ENCODE measurements around the gene CFAP46. TPM values are rescaled to one million over a fixed set of nuclear protein-coding genes. Genes with fewer than 3 reads are reported as not detected.
A peak's percentile ranks its signal among the peaks of the same experiment; 100 is the strongest.

CFAP46 gene
- total RNA-seq, 1 experiment from 2014 or later: 3.3 TPM

- DNase-seq (ENCODE audit: low spot score) (peak; percentile 16), ATAC-seq (no peak)
- H3K4me3 Mint-ChIP-seq: no peak overlapping the region
- TF ChIP-seq JAZF1 (CRISPR knock-in tag; IDR thresholded peaks at IDR 0.05): no peak
- no peak for TF ChIP-seq NFATC4 (CRISPR knock-in tag; IDR thresholded peaks at IDR 0.05)
- no peak for TF ChIP-seq USF2 (CRISPR knock-in tag; IDR thresholded peaks at IDR 0.05)
- TF ChIP-seq, protein P1, sequence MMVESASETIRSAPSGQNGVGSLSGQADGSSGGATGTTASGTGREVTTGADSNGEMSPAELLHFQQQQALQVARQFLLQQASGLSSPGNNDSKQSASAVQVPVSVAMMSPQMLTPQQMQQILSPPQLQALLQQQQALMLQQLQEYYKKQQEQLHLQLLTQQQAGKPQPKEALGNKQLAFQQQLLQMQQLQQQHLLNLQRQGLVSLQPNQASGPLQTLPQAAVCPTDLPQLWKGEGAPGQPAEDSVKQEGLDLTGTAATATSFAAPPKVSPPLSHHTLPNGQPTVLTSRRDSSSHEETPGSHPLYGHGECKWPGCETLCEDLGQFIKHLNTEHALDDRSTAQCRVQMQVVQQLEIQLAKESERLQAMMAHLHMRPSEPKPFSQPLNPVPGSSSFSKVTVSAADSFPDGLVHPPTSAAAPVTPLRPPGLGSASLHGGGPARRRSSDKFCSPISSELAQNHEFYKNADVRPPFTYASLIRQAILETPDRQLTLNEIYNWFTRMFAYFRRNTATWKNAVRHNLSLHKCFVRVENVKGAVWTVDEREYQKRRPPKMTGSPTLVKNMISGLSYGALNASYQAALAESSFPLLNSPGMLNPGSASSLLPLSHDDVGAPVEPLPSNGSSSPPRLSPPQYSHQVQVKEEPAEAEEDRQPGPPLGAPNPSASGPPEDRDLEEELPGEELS (CRISPR knock-in tag; IDR thresholded peaks at IDR 0.05): no peak
- TF ChIP-seq IRF2 (CRISPR knock-in tag; IDR thresholded peaks at IDR 0.05; ENCODE audit: borderline replicate concordance, low read depth): no peak
- TF ChIP-seq, protein P2, sequence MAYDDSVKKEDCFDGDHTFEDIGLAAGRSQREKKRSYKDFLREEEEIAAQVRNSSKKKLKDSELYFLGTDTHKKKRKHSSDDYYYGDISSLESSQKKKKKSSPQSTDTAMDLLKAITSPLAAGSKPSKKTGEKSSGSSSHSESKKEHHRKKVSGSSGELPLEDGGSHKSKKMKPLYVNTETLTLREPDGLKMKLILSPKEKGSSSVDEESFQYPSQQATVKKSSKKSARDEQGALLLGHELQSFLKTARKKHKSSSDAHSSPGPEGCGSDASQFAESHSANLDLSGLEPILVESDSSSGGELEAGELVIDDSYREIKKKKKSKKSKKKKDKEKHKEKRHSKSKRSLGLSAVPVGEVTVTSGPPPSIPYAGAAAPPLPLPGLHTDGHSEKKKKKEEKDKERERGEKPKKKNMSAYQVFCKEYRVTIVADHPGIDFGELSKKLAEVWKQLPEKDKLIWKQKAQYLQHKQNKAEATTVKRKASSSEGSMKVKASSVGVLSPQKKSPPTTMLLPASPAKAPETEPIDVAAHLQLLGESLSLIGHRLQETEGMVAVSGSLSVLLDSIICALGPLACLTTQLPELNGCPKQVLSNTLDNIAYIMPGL (CRISPR knock-in tag; IDR thresholded peaks at IDR 0.05): no peak
- TF ChIP-seq RELA (CRISPR knock-in tag; IDR thresholded peaks at IDR 0.05; ENCODE audit: borderline replicate concordance): no peak
- TF ChIP-seq JUN (CRISPR knock-in tag; IDR thresholded peaks at IDR 0.05): no peak
- no peak for TF ChIP-seq MYBL2 (CRISPR knock-in tag; IDR thresholded peaks at IDR 0.05)
- TF ChIP-seq ZNF317 (CRISPR knock-in tag; IDR thresholded peaks at IDR 0.05; ENCODE audit: borderline replicate concordance, low read depth): no peak
- TF ChIP-seq NR2C2 (CRISPR knock-in tag; IDR thresholded peaks at IDR 0.05): no peak
- H3K4me1 Mint-ChIP-seq: peaks cover 8% of the 10 kb centered on the region
- H3K36me3 Mint-ChIP-seq: no peaks in the 10 kb centered on the region
- H3K27me3 Mint-ChIP-seq (ENCODE audit: low read depth): no peaks in the 10 kb centered on the region
- no peaks in the 10 kb centered on the region for H3K9me3 Mint-ChIP-seq
- ChIA-PET POLR2A (no interaction called here), CTCF (no interaction called here)
- no peak overlapping the region for H3K27ac Mint-ChIP-seq
Observed at GRCh38 chr10:132907821-132908620, 34.3 kb downstream of the CFAP46 start.

GRCh38 chr10:132906836-132907235 lies 35.5 kb downstream of the CFAP46 start:
- no peak overlapping the region for H3K27ac Mint-ChIP-seq
- no peaks in the 10 kb centered on the region for H3K27me3 Mint-ChIP-seq (ENCODE audit: low read depth)
- POLR2A ChIA-PET: no interaction called here
- H3K4me3 Mint-ChIP-seq: no peak overlapping the region
- peaks cover 4% of the 10 kb centered on the region for H3K9me3 Mint-ChIP-seq
- ATAC-seq (no peak), DNase-seq (ENCODE audit: low spot score) (peak; percentile 3)
- H3K36me3 Mint-ChIP-seq: no peaks in the 10 kb centered on the region
- CTCF ChIA-PET: no interaction called here
- peaks cover 8% of the 10 kb centered on the region for H3K4me1 Mint-ChIP-seq
- TF ChIP-seq AR (CRISPR knock-in tag; IDR thresholded peaks at IDR 0.05) (no peak), CTCF (IDR thresholded peaks at IDR 0.05) (no peak), MYBL2 (CRISPR knock-in tag; IDR thresholded peaks at IDR 0.05) (no peak), TCF7 (CRISPR knock-in tag; IDR thresholded peaks at IDR 0.05; ENCODE audit: low read depth) (no peak), ZNF219 (CRISPR knock-in tag; IDR thresholded peaks at IDR 0.05; ENCODE audit: borderline replicate concordance) (no peak), E2F5 (CRISPR knock-in tag; IDR thresholded peaks at IDR 0.05) (no peak), E2F1 (CRISPR knock-in tag; IDR thresholded peaks at IDR 0.05) (no peak)
- TF ChIP-seq, protein P1 (CRISPR knock-in tag; IDR thresholded peaks at IDR 0.05): no peak
- TF ChIP-seq, protein P3, sequence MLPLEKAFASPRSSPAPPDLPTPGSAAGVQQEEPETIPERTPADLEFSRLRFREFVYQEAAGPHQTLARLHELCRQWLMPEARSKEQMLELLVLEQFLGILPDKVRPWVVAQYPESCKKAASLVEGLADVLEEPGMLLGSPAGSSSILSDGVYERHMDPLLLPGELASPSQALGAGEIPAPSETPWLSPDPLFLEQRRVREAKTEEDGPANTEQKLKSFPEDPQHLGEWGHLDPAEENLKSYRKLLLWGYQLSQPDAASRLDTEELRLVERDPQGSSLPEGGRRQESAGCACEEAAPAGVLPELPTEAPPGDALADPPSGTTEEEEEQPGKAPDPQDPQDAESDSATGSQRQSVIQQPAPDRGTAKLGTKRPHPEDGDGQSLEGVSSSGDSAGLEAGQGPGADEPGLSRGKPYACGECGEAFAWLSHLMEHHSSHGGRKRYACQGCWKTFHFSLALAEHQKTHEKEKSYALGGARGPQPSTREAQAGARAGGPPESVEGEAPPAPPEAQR (CRISPR knock-in tag; IDR thresholded peaks at IDR 0.05): no peak
